ENCODE data around the gene LASP1. TPM values are rescaled to one million over a fixed set of nuclear protein-coding genes. Genes with fewer than 3 reads are reported as not detected.

The LASP1 gene
- total RNA-seq, 4 donors from 2014 or later = 69.3 to 77.5 (median 71.1) TPM

DNA sequence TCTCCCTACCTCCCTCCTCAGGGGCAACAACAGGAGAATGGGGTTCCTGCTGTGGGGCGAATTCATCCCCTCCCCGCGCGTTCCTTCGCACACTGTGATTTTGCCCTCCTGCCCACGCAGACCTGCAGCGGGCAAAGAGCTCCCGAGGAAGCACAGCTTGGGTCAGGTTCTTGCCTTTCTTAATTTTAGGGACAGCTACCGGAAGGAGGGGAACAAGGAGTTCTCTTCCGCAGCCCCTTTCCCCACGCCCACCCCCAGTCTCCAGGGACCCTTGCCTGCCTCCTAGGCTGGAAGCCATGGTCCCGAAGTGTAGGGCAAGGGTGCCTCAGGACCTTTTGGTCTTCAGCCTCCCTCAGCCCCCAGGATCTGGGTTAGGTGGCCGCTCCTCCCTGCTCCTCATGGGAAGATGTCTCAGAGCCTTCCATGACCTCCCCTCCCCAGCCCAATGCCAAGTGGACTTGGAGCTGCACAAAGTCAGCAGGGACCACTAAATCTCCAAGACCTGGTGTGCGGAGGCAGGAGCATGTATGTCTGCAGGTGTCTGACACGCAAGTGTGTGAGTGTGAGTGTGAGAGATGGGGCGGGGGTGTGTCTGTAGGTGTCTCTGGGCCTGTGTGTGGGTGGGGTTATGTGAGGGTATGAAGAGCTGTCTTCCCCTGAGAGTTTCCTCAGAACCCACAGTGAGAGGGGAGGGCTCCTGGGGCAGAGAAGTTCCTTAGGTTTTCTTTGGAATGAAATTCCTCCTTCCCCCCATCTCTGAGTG lies 49.6 kb downstream of the LASP1 start:
- intact Hi-C loops (cut with DNase I) = no loop called here

DNA sequence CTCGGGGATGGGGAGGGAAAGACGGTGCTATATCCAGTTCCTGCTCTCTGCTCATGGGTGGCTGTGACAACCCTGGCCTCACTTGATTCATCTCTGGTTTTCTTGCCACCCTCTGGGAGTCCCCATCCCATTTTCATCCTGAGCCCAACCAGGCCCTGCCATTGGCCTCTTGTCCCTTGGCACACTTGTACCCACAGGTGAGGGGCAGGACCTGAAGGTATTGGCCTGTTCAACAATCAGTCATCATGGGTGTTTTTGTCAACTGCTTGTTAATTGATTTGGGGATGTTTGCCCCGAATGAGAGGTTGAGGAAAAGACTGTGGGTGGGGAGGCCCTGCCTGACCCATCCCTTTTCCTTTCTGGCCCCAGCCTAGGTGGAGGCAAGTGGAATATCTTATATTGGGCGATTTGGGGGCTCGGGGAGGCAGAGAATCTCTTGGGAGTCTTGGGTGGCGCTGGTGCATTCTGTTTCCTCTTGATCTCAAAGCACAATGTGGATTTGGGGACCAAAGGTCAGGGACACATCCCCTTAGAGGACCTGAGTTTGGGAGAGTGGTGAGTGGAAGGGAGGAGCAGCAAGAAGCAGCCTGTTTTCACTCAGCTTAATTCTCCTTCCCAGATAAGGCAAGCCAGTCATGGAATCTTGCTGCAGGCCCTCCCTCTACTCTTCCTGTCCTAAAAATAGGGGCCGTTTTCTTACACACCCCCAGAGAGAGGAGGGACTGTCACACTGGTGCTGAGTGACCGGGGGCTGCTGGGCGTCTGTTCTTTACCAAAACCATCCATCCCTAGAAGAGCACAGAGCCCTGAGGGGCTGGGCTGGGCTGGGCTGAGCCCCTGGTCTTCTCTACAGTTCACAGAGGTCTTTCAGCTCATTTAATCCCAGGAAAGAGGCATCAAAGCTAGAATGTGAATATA lies 50.8 kb downstream of the LASP1 start:
- peak overlapping the region in 1 of 3 donors; percentile 17 for H3K27ac ChIP-seq
- peaks cover 33 to 35% of the 10 kb centered on the region in 2 donors for H3K36me3 ChIP-seq
- DNase-seq = no peak
- WGBS, 2 donors = 76% methylated on average over 9 of the region's 9 CpGs
- no peaks in the 10 kb centered on the region for H3K9me3 ChIP-seq
- intact Hi-C loops (cut with DNase I) = no loop called here
- no peak overlapping the region for H3K4me3 ChIP-seq (replicated peaks in 1 of 3)
- H3K4me1 ChIP-seq = peaks cover 12 to 20% of the 10 kb centered on the region in 2 donors
- no peak for TF ChIP-seq POLR2A (IDR thresholded peaks at IDR 0.05)
- TF ChIP-seq, protein P1, sequence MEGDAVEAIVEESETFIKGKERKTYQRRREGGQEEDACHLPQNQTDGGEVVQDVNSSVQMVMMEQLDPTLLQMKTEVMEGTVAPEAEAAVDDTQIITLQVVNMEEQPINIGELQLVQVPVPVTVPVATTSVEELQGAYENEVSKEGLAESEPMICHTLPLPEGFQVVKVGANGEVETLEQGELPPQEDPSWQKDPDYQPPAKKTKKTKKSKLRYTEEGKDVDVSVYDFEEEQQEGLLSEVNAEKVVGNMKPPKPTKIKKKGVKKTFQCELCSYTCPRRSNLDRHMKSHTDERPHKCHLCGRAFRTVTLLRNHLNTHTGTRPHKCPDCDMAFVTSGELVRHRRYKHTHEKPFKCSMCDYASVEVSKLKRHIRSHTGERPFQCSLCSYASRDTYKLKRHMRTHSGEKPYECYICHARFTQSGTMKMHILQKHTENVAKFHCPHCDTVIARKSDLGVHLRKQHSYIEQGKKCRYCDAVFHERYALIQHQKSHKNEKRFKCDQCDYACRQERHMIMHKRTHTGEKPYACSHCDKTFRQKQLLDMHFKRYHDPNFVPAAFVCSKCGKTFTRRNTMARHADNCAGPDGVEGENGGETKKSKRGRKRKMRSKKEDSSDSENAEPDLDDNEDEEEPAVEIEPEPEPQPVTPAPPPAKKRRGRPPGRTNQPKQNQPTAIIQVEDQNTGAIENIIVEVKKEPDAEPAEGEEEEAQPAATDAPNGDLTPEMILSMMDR (IDR thresholded peaks at IDR 0.05) = no peak
- no peaks in the 10 kb centered on the region for H3K27me3 ChIP-seq

More for the DNA sequence above, 49.6 kb downstream of the LASP1 start:
- H3K27ac ChIP-seq = peak overlapping the region in 1 of 3 donors; percentile 17
- WGBS, 2 donors = 93 to 97% methylated on average over 12 to 16 of the region's 16 CpGs
- H3K36me3 ChIP-seq = peaks cover 44 to 47% of the 10 kb centered on the region in 2 donors
- peaks cover 12 to 20% of the 10 kb centered on the region in 2 donors for H3K4me1 ChIP-seq
- no peak for TF ChIP-seq POLR2A (IDR thresholded peaks at IDR 0.05)
- TF ChIP-seq, protein P1 (IDR thresholded peaks at IDR 0.05) = no peak
- H3K27me3 ChIP-seq = no peaks in the 10 kb centered on the region
- no peak for DNase-seq
- no peak overlapping the region for H3K4me3 ChIP-seq (replicated peaks in 1 of 3)
- no peaks in the 10 kb centered on the region for H3K9me3 ChIP-seq

DNA sequence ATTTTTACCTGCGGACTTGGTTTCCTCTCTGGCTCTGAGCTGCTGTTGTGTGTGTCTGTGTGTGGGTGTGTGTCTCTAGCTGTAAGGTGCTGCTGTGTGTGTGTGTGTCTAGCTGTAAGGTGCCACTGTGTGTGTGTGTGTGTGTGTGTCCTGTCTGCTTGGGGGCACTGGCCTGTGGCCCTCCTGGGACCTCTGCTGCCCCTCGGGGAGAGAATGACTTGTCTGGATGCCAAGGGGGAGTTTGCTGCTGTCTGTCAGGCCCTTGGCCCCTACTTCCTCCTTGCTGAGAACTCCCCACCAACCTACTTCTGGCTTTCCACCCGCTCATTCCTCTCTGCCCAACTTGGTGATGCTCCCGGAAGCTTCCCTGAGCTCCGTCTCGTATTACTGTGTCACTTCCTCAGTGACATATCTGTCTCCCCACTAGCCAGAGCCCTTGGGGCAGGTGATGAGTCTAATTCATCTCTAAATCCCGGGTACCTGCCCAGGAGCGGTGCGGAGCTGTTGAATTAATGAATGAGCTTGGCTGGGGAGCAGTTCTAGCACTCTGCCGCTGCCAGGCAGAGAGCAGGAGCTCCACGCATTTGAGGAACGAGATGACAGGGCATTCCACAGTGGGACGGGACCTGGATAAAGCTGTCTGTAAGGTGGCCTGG lies 52.0 kb downstream of the LASP1 start:
- WGBS, 2 donors = 84 to 88% methylated on average over 13 of the region's 13 CpGs
- no peak for DNase-seq
- H3K4me1 ChIP-seq = peaks cover 12 to 20% of the 10 kb centered on the region in 2 donors
- H3K36me3 ChIP-seq = peaks cover 22 to 26% of the 10 kb centered on the region in 2 donors
- TF ChIP-seq, protein P1 (IDR thresholded peaks at IDR 0.05) = no peak
- TF ChIP-seq POLR2A (IDR thresholded peaks at IDR 0.05) = no peak
- intact Hi-C loops (cut with DNase I) = no loop called here
- peak overlapping the region in 2 of 3 donors; percentile 36 to 44 for H3K27ac ChIP-seq
- H3K27me3 ChIP-seq = no peaks in the 10 kb centered on the region
- no peaks in the 10 kb centered on the region for H3K9me3 ChIP-seq
- H3K4me3 ChIP-seq (replicated peaks in 1 of 3) = no peak overlapping the region

DNA sequence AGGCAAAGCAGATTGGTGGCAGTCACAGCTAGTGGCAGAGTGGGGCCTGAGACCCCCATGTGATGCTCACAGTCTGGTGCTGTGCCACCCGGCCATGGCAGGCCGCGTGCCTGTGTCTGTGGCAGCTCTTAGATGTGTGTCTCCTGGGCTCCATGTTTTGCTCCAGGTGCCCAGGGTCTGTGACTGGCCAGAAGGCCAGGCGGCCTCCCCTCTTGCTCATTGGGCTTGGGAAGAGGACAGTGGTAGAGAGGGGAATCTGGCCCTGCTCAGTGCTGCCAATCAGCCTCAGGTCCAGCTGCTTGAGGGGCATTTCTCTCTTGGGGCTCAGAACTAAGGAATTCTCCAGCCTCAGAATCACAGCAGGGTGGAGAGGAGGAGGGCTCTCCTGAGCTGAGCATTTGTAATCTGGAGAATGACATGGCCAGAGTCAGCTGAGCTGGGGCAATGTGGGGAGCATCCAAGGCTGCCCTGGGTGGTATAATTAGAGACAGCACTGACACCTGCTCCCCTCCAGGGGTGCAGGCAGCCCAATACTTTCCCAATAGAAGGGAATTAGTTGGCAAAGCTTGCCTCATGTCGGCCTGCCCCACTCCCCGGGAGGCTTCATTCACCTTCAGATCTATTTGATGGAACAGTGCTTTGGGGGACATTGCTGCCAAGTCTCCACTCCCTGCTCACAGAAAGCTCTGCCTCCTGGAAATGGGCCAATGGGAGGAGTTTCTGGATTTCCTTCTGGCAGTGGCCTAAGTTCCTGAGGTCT lies 52.9 kb downstream of the LASP1 start:
- intact Hi-C loops (cut with DNase I) = no loop called here
- DNase-seq = peak; percentile 93
- no peaks in the 10 kb centered on the region for H3K27me3 ChIP-seq
- no peaks in the 10 kb centered on the region for H3K9me3 ChIP-seq
- H3K27ac ChIP-seq = peak overlapping the region; percentile 29 to 44 (median 36)
- TF ChIP-seq, protein P1 (IDR thresholded peaks at IDR 0.05) = no peak
- no peak for TF ChIP-seq POLR2A (IDR thresholded peaks at IDR 0.05)
- WGBS, 2 donors = 43 to 46% methylated on average over 6 of the region's 6 CpGs
- H3K36me3 ChIP-seq = peaks cover 16 to 20% of the 10 kb centered on the region in 2 donors
- H3K4me3 ChIP-seq (replicated peaks in 1 of 3) = no peak overlapping the region
- H3K4me1 ChIP-seq = peaks cover 12 to 20% of the 10 kb centered on the region in 2 donors

Measured in thyroid gland (tissue), 4 donors.